ENCODE data around the gene SEC22B. TPM values are rescaled to one million over a fixed set of nuclear protein-coding genes. Genes with fewer than 3 reads are reported as not detected.
"Not testable (repeated sequence)": the region's sequence is repeated elsewhere in the genome, so short reads cannot be mapped to it uniquely, and the experiment has no call there.

The SEC22B gene
- total and polyA plus RNA-seq, 2 of the 13 experiments (the other 11 are each of a cell fraction or from before 2014, with no cell fraction given) = 14.2 to 29.1 TPM

DNA sequence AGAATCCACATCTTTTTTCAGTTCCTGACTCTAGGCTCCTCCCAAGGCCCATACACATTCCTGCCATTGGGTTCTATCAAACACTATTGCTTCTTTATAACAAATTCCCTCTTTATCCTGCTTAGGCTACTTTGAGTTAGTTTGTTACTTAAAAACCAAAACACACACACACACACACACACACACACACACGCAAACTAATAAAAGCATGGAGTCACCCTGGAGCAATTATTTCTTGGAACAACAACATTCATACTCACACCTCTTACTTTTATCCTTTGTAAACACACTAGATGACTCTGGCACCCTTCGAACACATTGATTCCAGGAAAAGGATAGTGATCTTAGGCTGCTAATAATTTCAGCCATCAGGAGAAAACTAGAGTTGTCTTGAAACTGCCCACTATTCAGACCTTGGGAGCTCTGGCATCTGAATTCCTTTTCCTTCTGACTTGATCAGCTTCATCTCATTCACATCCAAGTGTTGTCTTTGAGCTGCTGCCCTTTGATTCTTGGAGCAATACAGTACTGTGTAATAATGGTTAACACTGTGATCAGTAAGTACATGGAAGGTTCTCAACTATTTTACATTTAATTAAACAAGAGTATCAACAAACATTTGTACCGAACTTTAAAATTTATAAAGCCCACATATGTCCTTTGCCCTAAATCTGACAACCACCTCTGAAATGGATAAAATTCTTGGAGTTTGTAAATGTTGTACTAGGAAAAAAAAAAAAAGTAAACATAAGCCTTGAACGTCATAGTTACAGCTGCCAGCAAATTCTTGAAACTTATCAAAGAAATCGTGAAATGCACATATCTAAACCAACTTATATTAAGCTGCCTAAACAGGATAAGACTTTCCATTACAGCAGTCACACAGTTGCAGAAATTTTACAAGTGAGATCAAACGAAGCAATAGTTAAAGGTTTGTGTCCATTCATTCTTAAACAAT, 2.8 kb upstream of the SEC22B start:
- ATAC-seq (no peak), DNase-seq (ENCODE audit: low spot score) (no peak), FAIRE-seq (no peak)
- POLR2A ChIA-PET = no interaction called here
- peaks cover 9% of the 10 kb centered on the region for H3K79me2 ChIP-seq (ENCODE audit: insufficient read depth, low read length)
- in situ Hi-C loops (cut with HindIII; ENCODE audit: extremely low pct_ligation_motif_present, low pct_unique_long_range_greater_than_20kb) = no loop called here
- 0 out of 2 replicates have a peak overlapping the region, but pooled peaks have one; percentile 46 for H3K9ac ChIP-seq (ENCODE audit: insufficient read depth, low read depth, low read length)
- TF ChIP-seq KDM1A (CRISPR knock-in tag; IDR thresholded peaks at IDR 0.05) (no peak), ZNF713 (CRISPR knock-in tag; IDR thresholded peaks at IDR 0.05) (no peak), MTA3 (CRISPR knock-in tag; IDR thresholded peaks at IDR 0.05) (no peak), ZIK1 (CRISPR knock-in tag; IDR thresholded peaks at IDR 0.05; ENCODE audit: borderline replicate concordance, low read depth) (no peak), ZNF891 (CRISPR knock-in tag; IDR thresholded peaks at IDR 0.05) (no peak), MATR3 (CRISPR knock-in tag; IDR thresholded peaks at IDR 0.05) (no peak), SMAD3 (CRISPR knock-in tag; IDR thresholded peaks at IDR 0.05) (no peak), FOXC1 (CRISPR knock-in tag; IDR thresholded peaks at IDR 0.05; ENCODE audit: borderline replicate concordance) (no peak), ZSCAN20 (CRISPR knock-in tag; IDR thresholded peaks at IDR 0.05; ENCODE audit: borderline replicate concordance) (no peak), ZNF569 (CRISPR knock-in tag; IDR thresholded peaks at IDR 0.05; ENCODE audit: borderline replicate concordance) (no peak), ZFP82 (CRISPR knock-in tag; IDR thresholded peaks at IDR 0.05; ENCODE audit: borderline replicate concordance) (no peak)
- TF ChIP-seq, protein P1, sequence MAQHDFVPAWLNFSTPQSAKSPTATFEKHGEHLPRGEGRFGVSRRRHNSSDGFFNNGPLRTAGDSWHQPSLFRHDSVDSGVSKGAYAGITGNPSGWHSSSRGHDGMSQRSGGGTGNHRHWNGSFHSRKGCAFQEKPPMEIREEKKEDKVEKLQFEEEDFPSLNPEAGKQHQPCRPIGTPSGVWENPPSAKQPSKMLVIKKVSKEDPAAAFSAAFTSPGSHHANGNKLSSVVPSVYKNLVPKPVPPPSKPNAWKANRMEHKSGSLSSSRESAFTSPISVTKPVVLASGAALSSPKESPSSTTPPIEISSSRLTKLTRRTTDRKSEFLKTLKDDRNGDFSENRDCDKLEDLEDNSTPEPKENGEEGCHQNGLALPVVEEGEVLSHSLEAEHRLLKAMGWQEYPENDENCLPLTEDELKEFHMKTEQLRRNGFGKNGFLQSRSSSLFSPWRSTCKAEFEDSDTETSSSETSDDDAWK (CRISPR knock-in tag; IDR thresholded peaks at IDR 0.05) = no peak
- H3K4me1 ChIP-seq (ENCODE audit: insufficient read depth, low read length) = peaks cover 14% of the 10 kb centered on the region
- CTCF ChIA-PET (ENCODE audit: low intra/inter-chr PET ratio, low total read pairs) = no interaction called here
- H3K4me3 ChIP-seq (replicated peaks in 1 of 3; ENCODE audit: insufficient read depth in 1 of 3, low read depth in 2 of 3, low read length in 3 of 3) = peak overlapping the region in 2 of 3 experiments; percentile 23 to 45; a peak in 4 of 6 replicates
- no peak overlapping the region for H2AFZ ChIP-seq (ENCODE audit: low read length)
- BruUV-seq (replicated peaks) = no TSS peak
- H3K27me3 ChIP-seq (ENCODE audit: control insufficient read depth in 1 of 2, insufficient read depth in 2 of 2, low read length in 2 of 2) = no peaks in the 10 kb centered on the region; a peak in 1 of 5 replicates
- 15% methylated on average over 6 of the region's 6 CpGs for WGBS (ENCODE audit: low lambda C conversion rate)
- H3K9me3 ChIP-seq (ENCODE audit: low read length) = no peaks in the 10 kb centered on the region
- H3K4me2 ChIP-seq (ENCODE audit: low read depth, low read length) = peak overlapping the region; percentile 77
- no peaks in the 10 kb centered on the region for H4K20me1 ChIP-seq (ENCODE audit: insufficient read depth, low read length)
- H3K27ac ChIP-seq (ENCODE audit: extremely low read length, insufficient read depth, low read length) = peak overlapping the region; percentile 20
- intact Hi-C loops (cut with micrococcal nuclease; ENCODE audit: unreplicated experiment) = no loop called here
- H3K36me3 ChIP-seq (replicated peaks in 1 of 2; ENCODE audit: control insufficient read depth in 1 of 2, insufficient read depth in 2 of 2, low read length in 2 of 2) = no peaks in the 10 kb centered on the region

DNA sequence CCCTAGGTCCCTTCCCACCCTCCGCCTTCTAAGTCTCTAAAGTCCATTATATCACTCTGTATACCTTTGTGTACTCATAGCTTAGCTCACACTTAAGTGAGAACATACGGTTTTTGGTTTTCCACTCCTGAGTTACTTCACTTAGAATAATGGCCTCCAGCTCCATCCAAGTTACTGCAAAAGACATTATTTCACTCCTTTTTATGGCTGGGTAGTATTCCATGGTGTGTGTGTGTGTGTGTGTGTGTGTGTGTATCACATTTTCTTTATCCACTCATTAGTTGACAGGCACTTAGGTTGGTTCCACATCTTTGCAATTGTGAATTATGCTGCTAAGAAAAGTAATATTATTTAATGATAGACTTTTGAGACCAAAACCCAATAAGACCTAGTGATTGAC, 1.7 kb upstream of the SEC22B start:
- H4K20me1 ChIP-seq (ENCODE audit: insufficient read depth, low read length); CTCF ChIA-PET (ENCODE audit: low intra/inter-chr PET ratio, low total read pairs); intact Hi-C loops (cut with micrococcal nuclease; ENCODE audit: unreplicated experiment); H3K4me2 ChIP-seq (ENCODE audit: low read depth, low read length); in situ Hi-C loops (cut with HindIII; ENCODE audit: extremely low pct_ligation_motif_present, low pct_unique_long_range_greater_than_20kb); H3K9ac ChIP-seq (ENCODE audit: insufficient read depth, low read depth, low read length); H3K9me3 ChIP-seq (ENCODE audit: low read length); POLR2A ChIA-PET; H3K4me3 ChIP-seq (replicated peaks in 1 of 3; ENCODE audit: insufficient read depth in 1 of 3, low read depth in 2 of 3, low read length in 3 of 3); H3K27ac ChIP-seq (ENCODE audit: extremely low read length, insufficient read depth, low read length); ATAC-seq; BruUV-seq (replicated peaks); DNase-seq (ENCODE audit: low spot score); H3K36me3 ChIP-seq (replicated peaks in 1 of 2; ENCODE audit: control insufficient read depth in 1 of 2, insufficient read depth in 2 of 2, low read length in 2 of 2); H2AFZ ChIP-seq (ENCODE audit: low read length); FAIRE-seq; H3K27me3 ChIP-seq (ENCODE audit: control insufficient read depth in 1 of 2, insufficient read depth in 2 of 2, low read length in 2 of 2); H3K79me2 ChIP-seq (ENCODE audit: insufficient read depth, low read length): not testable (repeated sequence)
- peaks cover 14% of the 10 kb centered on the region for H3K4me1 ChIP-seq (ENCODE audit: insufficient read depth, low read length)
- 69% methylated on average over 2 of the region's 2 CpGs for WGBS (ENCODE audit: low lambda C conversion rate)
